HepG2 (cell line): Measurements from ENCODE around the gene CDH13.

ENCODE experiments used
- CBX5 ChIP-seq: sonication (generic); formaldehyde crosslinking; IDR thresholded peaks from 2 replicates; pipeline ENCODE4 v1.4.0; 2020; ENCODE audit warnings: missing genetic modification reagents, borderline replicate concordance
- CTCF ChIP-seq: sonication (generic); formaldehyde crosslinking; IDR thresholded peaks from 2 replicates; pipeline ENCODE4 v1.5.0; 2020; ENCODE audit warnings: mild to moderate bottlenecking, missing genetic modification reagents, moderate library complexity
- EP300 ChIP-seq, 3 experiments: sonication (generic) in 1 of 3; formaldehyde crosslinking in 1 of 3; IDR thresholded peaks; 2 replicates each; pipeline versions ENCODE4 v1.5.1 to v1.6.1; 2011 to 2020; ENCODE audit warnings: low read depth in 2 of 3, low read length in 2 of 3, borderline replicate concordance in 1 of 3, improper control_type of control experiment in 1 of 3, mild to moderate bottlenecking in 1 of 3, missing genetic modification reagents in 1 of 3, moderate library complexity in 1 of 3
- HNRNPL ChIP-seq: fragments of 200-400 bp; formaldehyde crosslinking; IDR thresholded peaks from 2 replicates; pipeline ENCODE4 v1.6.1; 2017; ENCODE audit warnings: mild to moderate bottlenecking, low read depth, low read length
- HOXA7 ChIP-seq: sonication (generic); formaldehyde crosslinking; IDR thresholded peaks from 2 replicates; pipeline ENCODE4 v1.8.1; 2022; ENCODE audit warnings: mild to moderate bottlenecking, missing genetic modification reagents, moderate library complexity
- IRF1 ChIP-seq: sonication (generic); formaldehyde crosslinking; IDR thresholded peaks from 2 replicates; pipeline ENCODE4 v1.4.0; 2020; ENCODE audit warnings: low read depth, mild to moderate bottlenecking, missing genetic modification reagents
- KIAA2018 ChIP-seq: sonication (generic); formaldehyde crosslinking; IDR thresholded peaks from 2 replicates; pipeline ENCODE4 v1.5.0; 2020; ENCODE audit warnings: mild to moderate bottlenecking, missing genetic modification reagents, borderline replicate concordance
- MAFK ChIP-seq, 2 experiments: IDR thresholded peaks in 1 of 2; conservative IDR thresholded peaks in 1 of 2; 2 replicates each; pipeline ENCODE4 v1.6.1; 2011; ENCODE audit warnings: improper control_type of control experiment in 2 of 2, low read length in 2 of 2
- POLR2A ChIP-seq, 2 experiments: IDR thresholded peaks; 2 replicates each; pipeline ENCODE4 v1.6.1; 2011; ENCODE audit warnings: low read depth in 2 of 2, low read length in 2 of 2, mild to moderate bottlenecking in 1 of 2, moderate library complexity in 1 of 2; ENCODE audit not compliant: insufficient read depth in 1 of 2
- POLR2AphosphoS5 ChIP-seq: IDR thresholded peaks from 2 replicates; pipeline ENCODE4 v1.6.1; 2012; ENCODE audit warnings: low read depth, low read length
- TAF15 ChIP-seq: fragments of 200-400 bp; formaldehyde crosslinking; IDR thresholded peaks from one replicate; pipeline ENCODE4 v1.6.1; 2018; ENCODE audit warnings: mild to moderate bottlenecking, low read depth, low read length; ENCODE audit not compliant: poor library complexity, severe bottlenecking
- XRCC5 ChIP-seq: fragments of 200-400 bp; formaldehyde crosslinking; optimal IDR thresholded peaks from 2 replicates; pipeline ENCODE3; 2017; ENCODE audit warnings: mild to moderate bottlenecking, low read length

GRCh38 chr16:83660282-83660681 is 1033.5 kb downstream of the CDH13 start:
- TF ChIP-seq POLR2A (IDR thresholded peaks at IDR 0.05; ENCODE audit: insufficient read depth in 1 of 2, low read depth in 2 of 2, low read length in 2 of 2) (no peak), HNRNPL (no peak), EP300 (IDR thresholded peaks at IDR 0.05; ENCODE audit: low read depth in 2 of 2, low read length in 2 of 2) (no peak), EP300 (CRISPR knock-in tag; IDR thresholded peaks at IDR 0.05; ENCODE audit: borderline replicate concordance) (no peak), TAF15 (no peak), CTCF (CRISPR knock-in tag) (no peak), XRCC5 (no peak), IRF1 (CRISPR knock-in tag) (no peak), CBX5 (CRISPR knock-in tag) (no peak), POLR2AphosphoS5 (no peak), HOXA7 (CRISPR knock-in tag) (no peak), MAFK (conservative IDR thresholded peaks at IDR 0.05 in 1 of 2, IDR thresholded peaks at IDR 0.05 in 1 of 2; ENCODE audit: low read length in 2 of 2) (no peak), KIAA2018 (CRISPR knock-in tag) (no peak)
